SK-N-SH (cell line): ENCODE results near the gene NLN. TPM values are rescaled to one million over a fixed set of nuclear protein-coding genes. Genes with fewer than 3 reads are reported as not detected.
"Not testable (repeated sequence)": the region's sequence is repeated elsewhere in the genome, so short reads cannot be mapped to it uniquely, and the experiment has no call there.

Experiments used
- CTCF ChIA-PET: fragments of 300-600, 350-600 bp; formaldehyde crosslinking; extraction: SDS; loops from one replicate; lab custom pipeline; 2021; lab: Yijun Ruan, JAX
- POLR2A ChIA-PET: fragments of 350-600 bp; sonication (Branson Sonifier 250); formaldehyde crosslinking; extraction: SDS; loops from one replicate; lab custom pipeline; 2020; ENCODE audit warnings: antibody characterized with exemption, inconsistent platforms; lab: Yijun Ruan, JAX
- DNase-seq: peaks from one replicate; pipeline ENCODE4 v3.0.0; 2012
- H2AFZ ChIP-seq: fragments of 200-600 bp; sonication (generic); 2 replicates; pipeline ENCODE4 v1.8.1; 2016; ENCODE audit warnings: antibody characterized with exemption, mild to moderate bottlenecking, low read depth
- H3F3A ChIP-seq: fragments of 200-600 bp; sonication (generic); replicated peaks from 2 replicates; pipeline ENCODE3; 2016; ENCODE audit warnings: antibody characterized with exemption, mild to moderate bottlenecking; ENCODE audit not compliant: insufficient read depth
- H3K27ac ChIP-seq, 2 experiments: fragments of 200-500 bp in 1 of 2; fragments of 200-600 bp in 1 of 2; sonication (Bioruptor generic) in 1 of 2; sonication (generic), shearing (Covaris generic) in 1 of 2; 2 replicates each; pipeline versions ENCODE4 v1.5.1 to v1.6.1; 2014 to 2016; ENCODE audit warnings: low read depth in 2 of 2, inconsistent platforms in 1 of 2, low read length in 1 of 2, mild to moderate bottlenecking in 1 of 2, mixed read lengths in 1 of 2
- H3K27me3 ChIP-seq: fragments of 200-600 bp; sonication (generic), shearing (Covaris generic); 2 replicates; pipeline ENCODE4 v1.6.1; 2016; ENCODE audit warnings: mixed run types; ENCODE audit not compliant: insufficient read depth
- H3K36me3 ChIP-seq, 2 experiments: fragments of 200-500 bp in 1 of 2; fragments of 200-600 bp in 1 of 2; sonication (Bioruptor generic) in 1 of 2; sonication (generic) in 1 of 2; replicated peaks in 1 of 2; 2 replicates each; pipeline versions ENCODE3 to v1.5.1; 2014 to 2016; ENCODE audit warnings: low read length in 1 of 2, mild to moderate bottlenecking in 1 of 2; ENCODE audit not compliant: insufficient read depth in 2 of 2, control insufficient read depth in 1 of 2
- H3K4me1 ChIP-seq, 2 experiments: fragments of 200-500 bp in 1 of 2; fragments of 200-600 bp in 1 of 2; sonication (Bioruptor generic) in 1 of 2; sonication (generic), shearing (Covaris generic) in 1 of 2; 2 replicates each; pipeline versions ENCODE4 v1.5.1 to v1.6.1; 2014 to 2016; ENCODE audit warnings: low read depth in 1 of 2, low read length in 1 of 2, mixed run types in 1 of 2; ENCODE audit not compliant: insufficient read depth in 2 of 2, control insufficient read depth in 1 of 2
- H3K4me2 ChIP-seq: fragments of 200-600 bp; sonication (generic), shearing (Covaris generic); 2 replicates; pipeline ENCODE4 v1.6.1; 2017; ENCODE audit warnings: mixed run types
- H3K4me3 ChIP-seq, 2 experiments: fragments of 200-500 bp in 1 of 2; fragments of 200-600 bp in 1 of 2; sonication (Bioruptor generic) in 1 of 2; sonication (generic), shearing (Covaris generic) in 1 of 2; 2 replicates each; pipeline versions ENCODE4 v1.5.1 to v1.8.1; 2014 to 2016; ENCODE audit warnings: low read depth in 2 of 2, inconsistent platforms in 1 of 2, low read length in 1 of 2, mild to moderate bottlenecking in 1 of 2, mixed read lengths in 1 of 2, moderate library complexity in 1 of 2
- H3K79me2 ChIP-seq: fragments of 200-600 bp; sonication (generic); 2 replicates; pipeline ENCODE4 v1.8.1; 2017; ENCODE audit warnings: mild to moderate bottlenecking; ENCODE audit not compliant: insufficient read depth
- H3K9ac ChIP-seq: fragments of 200-600 bp; sonication (generic); 2 replicates; pipeline ENCODE4 v1.6.1; 2017; ENCODE audit warnings: mixed run types
- H3K9me2 ChIP-seq: fragments of 200-600 bp; sonication (generic); 2 replicates; pipeline ENCODE4 v1.6.1; 2017; ENCODE audit warnings: mixed run types
- H3K9me3 ChIP-seq: fragments of 200-600 bp; sonication (generic); 2 replicates; pipeline ENCODE4 v1.6.1; 2017; ENCODE audit warnings: mixed run types, mild to moderate bottlenecking, moderate library complexity
- H4K20me1 ChIP-seq: fragments of 200-600 bp; sonication (generic); 2 replicates; pipeline ENCODE4 v1.6.1; 2017; ENCODE audit warnings: mild to moderate bottlenecking, mixed run types; ENCODE audit not compliant: insufficient read depth
- CHD2 ChIP-seq: fragments of 150-350 bp; IDR thresholded peaks from 2 replicates; pipeline ENCODE4 v1.6.1; 2018; ENCODE audit warnings: low read length; ENCODE audit not compliant: partially characterized antibody
- ELF1 ChIP-seq: IDR thresholded peaks from 2 replicates; pipeline ENCODE4 v1.4.0; 2012
- EP300 ChIP-seq, 2 experiments: IDR thresholded peaks; 2 replicates each; pipeline versions ENCODE4 v1.4.0 to v1.6.1; 2012; ENCODE audit warnings: borderline replicate concordance in 1 of 2, low read depth in 1 of 2, low read length in 1 of 2
- EZH2phosphoT487 ChIP-seq: fragments of 200-600 bp; sonication (generic); IDR thresholded peaks from 2 replicates; pipeline ENCODE4 v1.6.1; 2017; ENCODE audit warnings: low read depth, mixed run types, mild to moderate bottlenecking, antibody characterized with exemption, moderate library complexity, borderline replicate concordance
- FOSL2 ChIP-seq: IDR thresholded peaks from 2 replicates; pipeline ENCODE4 v1.4.0; 2012; ENCODE audit warnings: low read depth, mild to moderate bottlenecking, moderate library complexity, borderline replicate concordance
- GABPA ChIP-seq: IDR thresholded peaks from 2 replicates; pipeline ENCODE4 v1.4.0; 2012; ENCODE audit warnings: low read depth, mild to moderate bottlenecking
- GATA2 ChIP-seq: sonication (generic); formaldehyde crosslinking; IDR thresholded peaks from 2 replicates; pipeline ENCODE4 v1.5.0; 2020; ENCODE audit warnings: mild to moderate bottlenecking, missing genetic modification reagents
- MEF2A ChIP-seq: IDR thresholded peaks from 2 replicates; pipeline ENCODE4 v1.4.0; 2012; ENCODE audit warnings: low read depth, borderline replicate concordance
- MXI1 ChIP-seq: IDR thresholded peaks from 2 replicates; pipeline ENCODE4 v1.6.1; 2012; ENCODE audit warnings: mild to moderate bottlenecking, low read depth, low read length, improper control_type of control experiment
- NRF1 ChIP-seq: IDR thresholded peaks from 2 replicates; pipeline ENCODE4 v1.6.1; 2012; ENCODE audit warnings: low read depth, mild to moderate bottlenecking, low read length
- RAD21 ChIP-seq: IDR thresholded peaks from 2 replicates; pipeline ENCODE4 v1.6.1; 2012; ENCODE audit warnings: mild to moderate bottlenecking, low read length
- TAF1 ChIP-seq: IDR thresholded peaks from 2 replicates; pipeline ENCODE4 v1.6.1; 2012; ENCODE audit warnings: low read depth, mild to moderate bottlenecking, low read length, moderate library complexity, borderline replicate concordance
- TCF12 ChIP-seq: IDR thresholded peaks from 2 replicates; pipeline ENCODE4 v1.4.0; 2012
- YY1 ChIP-seq: IDR thresholded peaks from 2 replicates; pipeline ENCODE4 v1.4.0; 2012; ENCODE audit warnings: low read depth, mild to moderate bottlenecking
- WGBS: methylation state at CpG from one replicate; pipeline ENCODE4 v1.1.6; 2017; ENCODE audit warnings: low lambda C conversion rate; 5-methylcytosine and 5-hydroxymethylcytosine counted together
- polyA plus RNA-seq, 3 experiments: library from polyadenylated mRNA; depleted of rRNA; stranded (reverse); fragments of >200 nt; gene quantifications; 2 replicates each; pipeline ENCODE4 v1.2.3, GENCODE V29; 2012
- TF ChIP-seq, protein P1 (sequence below): IDR thresholded peaks from 2 replicates; pipeline ENCODE4 v1.6.1; 2012; ENCODE audit warnings: mild to moderate bottlenecking, low read depth, low read length, moderate library complexity

The NLN gene
- polyA plus RNA-seq, 1 of the 3 experiments (the other 2 are of a cell fraction) = 17.1 TPM

DNA sequence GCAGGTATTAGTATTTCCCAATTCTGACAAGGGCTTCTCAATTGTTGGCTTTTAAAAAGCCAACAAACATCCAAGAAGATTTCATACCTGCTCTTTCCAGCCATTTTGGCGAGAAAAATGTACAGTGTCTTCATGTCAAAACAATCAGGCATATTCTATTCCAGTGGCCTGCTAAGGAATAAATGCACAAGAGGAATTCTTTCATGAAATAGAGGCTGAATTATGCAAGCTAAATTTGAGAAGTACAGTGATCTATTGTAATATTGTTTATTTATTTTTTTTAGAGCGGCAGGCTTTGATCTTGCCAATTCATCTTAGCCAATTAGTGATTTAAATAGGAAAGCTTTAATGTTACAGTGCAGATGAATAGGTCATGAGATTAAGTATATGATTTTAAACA, 49.3 kb downstream of the NLN start:
- TF ChIP-seq MEF2A = no peak
- Histone ChIP-seq H3K4me3 (no peak overlapping the region), H2AFZ (no peak overlapping the region), H3K4me1 (peaks cover 8 to 12% of the 10 kb centered on the region in 2 experiments), H3K79me2 (no peaks in the 10 kb centered on the region), H3K36me3 (peaks cover 0 to 3% of the 10 kb centered on the region in 2 experiments), H3K9me2 (no peaks in the 10 kb centered on the region), H3K4me2 (no peak overlapping the region), H3K9ac (no peak overlapping the region), H3K9me3 (no peaks in the 10 kb centered on the region), H3K27me3 (no peaks in the 10 kb centered on the region), H4K20me1 (no peaks in the 10 kb centered on the region), H3F3A (peaks cover 20% of the 10 kb centered on the region), H3K27ac (no peak overlapping the region)
- no peak for DNase-seq
- CTCF ChIA-PET = no interaction called here
- POLR2A ChIA-PET = no interaction called here
- WGBS = 98% methylated on average over 2 of the region's 2 CpGs

DNA sequence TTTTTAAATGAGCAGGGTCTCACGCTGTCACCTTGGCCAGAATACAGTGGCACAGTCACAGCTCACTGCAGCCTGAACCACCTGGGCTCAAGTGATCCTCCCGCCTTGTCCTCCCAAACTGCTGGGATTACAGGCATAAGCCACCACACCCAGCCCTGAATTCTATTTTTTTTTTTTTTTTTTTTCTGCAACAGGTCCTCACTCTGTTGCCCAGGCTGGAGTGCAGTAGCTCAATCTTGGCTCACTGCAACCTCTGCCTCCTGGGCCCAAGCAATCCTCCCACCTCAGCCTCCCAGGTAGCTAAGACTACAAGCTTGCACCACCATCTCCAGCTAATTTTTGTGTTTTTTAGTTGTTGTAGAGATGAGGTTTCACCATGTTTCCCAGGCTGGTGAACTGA, 51.0 kb downstream of the NLN start:
- H2AFZ ChIP-seq, H4K20me1 ChIP-seq, H3K36me3 ChIP-seq, H3K4me2 ChIP-seq, H3K79me2 ChIP-seq, H3K9ac ChIP-seq, CTCF ChIA-PET, DNase-seq, H3K27ac ChIP-seq, H3K4me3 ChIP-seq, H3K27me3 ChIP-seq, POLR2A ChIA-PET, H3K9me2 ChIP-seq, H3K9me3 ChIP-seq: not testable (repeated sequence)
- WGBS = 100% methylated on average over 2 of the region's 2 CpGs
- Histone ChIP-seq H3K4me1 (peaks cover 14 to 19% of the 10 kb centered on the region in 2 experiments), H3F3A (peaks cover 20% of the 10 kb centered on the region)

DNA sequence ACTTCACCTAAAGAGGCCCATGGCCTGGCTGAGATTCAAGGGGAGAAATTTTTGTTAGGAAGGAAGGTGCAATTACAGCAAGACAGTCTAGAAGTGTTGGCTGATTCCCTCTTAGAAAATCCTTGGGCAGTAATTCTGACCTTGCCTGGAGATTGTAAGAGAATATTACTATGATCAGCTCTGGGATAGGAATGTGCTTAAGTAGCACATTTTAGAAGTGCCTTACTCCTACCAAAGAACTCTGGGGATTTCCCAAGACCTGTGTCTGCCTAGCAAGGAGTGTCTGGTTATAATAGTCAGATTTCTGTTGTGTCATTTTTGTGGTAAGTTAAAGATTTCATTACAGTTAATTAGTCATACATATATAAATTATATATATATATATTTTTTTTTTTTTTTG, 52.3 kb downstream of the NLN start:
- H3K9me2 ChIP-seq = no peaks in the 10 kb centered on the region
- peaks cover 0 to 5% of the 10 kb centered on the region in 2 experiments for H3K36me3 ChIP-seq
- peaks cover 16 to 19% of the 10 kb centered on the region in 2 experiments for H3K4me1 ChIP-seq
- ChIA-PET CTCF (no interaction called here), POLR2A (no interaction called here)
- H3K27me3 ChIP-seq = no peaks in the 10 kb centered on the region
- DNase-seq = no peak
- H3K4me3 ChIP-seq = no peak overlapping the region
- H3K9ac ChIP-seq = no peak overlapping the region
- H3F3A ChIP-seq = peaks cover 12% of the 10 kb centered on the region
- TF ChIP-seq ELF1 (no peak), TCF12 (peak; percentile 26; the same call in 1 of the 2 replicates)
- H3K9me3 ChIP-seq = no peaks in the 10 kb centered on the region
- no peaks in the 10 kb centered on the region for H3K79me2 ChIP-seq
- no peak overlapping the region for H3K4me2 ChIP-seq
- H4K20me1 ChIP-seq = no peaks in the 10 kb centered on the region
- H2AFZ ChIP-seq = no peak overlapping the region
- H3K27ac ChIP-seq = no peak overlapping the region

DNA sequence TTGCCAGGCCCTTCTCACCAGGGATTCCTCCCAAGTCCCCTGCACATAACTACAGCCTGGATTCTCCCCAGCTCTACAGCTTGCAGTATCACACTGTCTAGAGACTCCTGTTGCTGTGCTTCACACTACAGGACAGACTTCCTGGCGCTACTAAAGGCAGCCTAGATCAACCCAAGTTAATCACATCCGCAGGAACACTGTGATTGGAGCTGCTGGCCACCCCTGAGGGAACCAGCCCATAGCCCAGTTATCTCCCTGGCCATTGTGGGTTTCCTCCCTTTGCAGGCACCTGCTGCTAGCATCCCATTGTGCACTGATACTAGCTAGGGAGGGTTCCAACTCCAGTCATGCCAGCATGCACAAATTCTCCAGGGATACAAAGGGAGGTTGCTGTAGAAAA, 53.5 kb downstream of the NLN start:
- no peak overlapping the region for H2AFZ ChIP-seq
- H3K4me2 ChIP-seq = no peak overlapping the region
- ChIA-PET POLR2A (no interaction called here), CTCF (interaction anchor here (0.6 to 1.9 kb wide), 4 partner anchors 33 to 258 kb away, joined by 3 to 5 read pairs (median 3); no protein-coding TSS in a partner anchor)
- H3F3A ChIP-seq = peaks cover 3% of the 10 kb centered on the region
- H3K4me1 ChIP-seq = peaks cover 12 to 16% of the 10 kb centered on the region in 2 experiments
- H3K4me3 ChIP-seq = no peak overlapping the region
- WGBS = 100% methylated on average over 1 of the region's 2 CpGs
- H3K9me3 ChIP-seq = no peaks in the 10 kb centered on the region
- no peak overlapping the region for H3K9ac ChIP-seq
- no peaks in the 10 kb centered on the region for H3K79me2 ChIP-seq
- no peaks in the 10 kb centered on the region for H3K27me3 ChIP-seq
- H4K20me1 ChIP-seq = no peaks in the 10 kb centered on the region
- H3K36me3 ChIP-seq = peaks cover 0 to 16% of the 10 kb centered on the region in 2 experiments
- no peak for DNase-seq
- H3K27ac ChIP-seq = no peak overlapping the region
- no peaks in the 10 kb centered on the region for H3K9me2 ChIP-seq
- TF ChIP-seq TAF1 (no peak), ELF1 (no peak), GABPA (no peak), NRF1 (no peak), RAD21 (no peak), EZH2phosphoT487 (no peak), YY1 (no peak), CHD2 (no peak), FOSL2 (no peak), EP300 (IDR thresholded peaks at IDR 0.05; ENCODE audit: borderline replicate concordance in 1 of 2, low read depth in 1 of 2, low read length in 1 of 2) (no peak), MXI1 (no peak), GATA2 (CRISPR knock-in tag) (no peak)
- TF ChIP-seq, protein P1, sequence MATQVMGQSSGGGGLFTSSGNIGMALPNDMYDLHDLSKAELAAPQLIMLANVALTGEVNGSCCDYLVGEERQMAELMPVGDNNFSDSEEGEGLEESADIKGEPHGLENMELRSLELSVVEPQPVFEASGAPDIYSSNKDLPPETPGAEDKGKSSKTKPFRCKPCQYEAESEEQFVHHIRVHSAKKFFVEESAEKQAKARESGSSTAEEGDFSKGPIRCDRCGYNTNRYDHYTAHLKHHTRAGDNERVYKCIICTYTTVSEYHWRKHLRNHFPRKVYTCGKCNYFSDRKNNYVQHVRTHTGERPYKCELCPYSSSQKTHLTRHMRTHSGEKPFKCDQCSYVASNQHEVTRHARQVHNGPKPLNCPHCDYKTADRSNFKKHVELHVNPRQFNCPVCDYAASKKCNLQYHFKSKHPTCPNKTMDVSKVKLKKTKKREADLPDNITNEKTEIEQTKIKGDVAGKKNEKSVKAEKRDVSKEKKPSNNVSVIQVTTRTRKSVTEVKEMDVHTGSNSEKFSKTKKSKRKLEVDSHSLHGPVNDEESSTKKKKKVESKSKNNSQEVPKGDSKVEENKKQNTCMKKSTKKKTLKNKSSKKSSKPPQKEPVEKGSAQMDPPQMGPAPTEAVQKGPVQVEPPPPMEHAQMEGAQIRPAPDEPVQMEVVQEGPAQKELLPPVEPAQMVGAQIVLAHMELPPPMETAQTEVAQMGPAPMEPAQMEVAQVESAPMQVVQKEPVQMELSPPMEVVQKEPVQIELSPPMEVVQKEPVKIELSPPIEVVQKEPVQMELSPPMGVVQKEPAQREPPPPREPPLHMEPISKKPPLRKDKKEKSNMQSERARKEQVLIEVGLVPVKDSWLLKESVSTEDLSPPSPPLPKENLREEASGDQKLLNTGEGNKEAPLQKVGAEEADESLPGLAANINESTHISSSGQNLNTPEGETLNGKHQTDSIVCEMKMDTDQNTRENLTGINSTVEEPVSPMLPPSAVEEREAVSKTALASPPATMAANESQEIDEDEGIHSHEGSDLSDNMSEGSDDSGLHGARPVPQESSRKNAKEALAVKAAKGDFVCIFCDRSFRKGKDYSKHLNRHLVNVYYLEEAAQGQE = no peak
